HCT116 (cell line): Measurements from ENCODE around the gene TIGAR.

ENCODE experiments used
- ATF3 ChIP-seq: IDR thresholded peaks from 2 replicates; pipeline ENCODE4 v1.6.1; 2012
- CBX3 ChIP-seq: IDR thresholded peaks from 2 replicates; pipeline ENCODE4 v1.6.1; 2012; ENCODE audit warnings: low read depth
- CEBPB ChIP-seq: IDR thresholded peaks from 2 replicates; pipeline ENCODE4 v1.6.1; 2012; ENCODE audit warnings: low read depth
- CTCF ChIP-seq, 3 experiments: fragments of 200-600 bp in 1 of 3; sonication (generic) in 1 of 3; IDR thresholded peaks in 2 of 3; conservative IDR thresholded peaks in 1 of 3; 2 replicates each; pipeline ENCODE4 v1.5.1; 2012 to 2017; ENCODE audit warnings: low read depth in 2 of 3, low read length in 2 of 3, antibody characterized with exemption in 1 of 3, borderline replicate concordance in 1 of 3, control low read depth in 1 of 3, mild to moderate bottlenecking in 1 of 3, mixed read lengths in 1 of 3, mixed run types in 1 of 3, moderate library complexity in 1 of 3; ENCODE audit not compliant: insufficient read depth in 1 of 3
- EGR1 ChIP-seq: IDR thresholded peaks from 2 replicates; pipeline ENCODE4 v1.6.1; 2012; ENCODE audit warnings: low read depth
- ELF1 ChIP-seq: IDR thresholded peaks from 2 replicates; pipeline ENCODE4 v1.6.1; 2012; ENCODE audit warnings: low read depth, borderline replicate concordance
- EZH2 ChIP-seq: fragments of 200-600 bp; sonication (generic); IDR thresholded peaks from 2 replicates; pipeline ENCODE4 v1.6.1; 2017; ENCODE audit warnings: antibody characterized with exemption, mixed run types
- EZH2phosphoT487 ChIP-seq: fragments of 200-600 bp; IDR thresholded peaks from 2 replicates; pipeline ENCODE4 v1.6.1; 2018; ENCODE audit warnings: antibody characterized with exemption, borderline replicate concordance
- POLR2A ChIP-seq: IDR thresholded peaks from 2 replicates; pipeline ENCODE4 v1.7.0; 2011; ENCODE audit warnings: borderline replicate concordance; ENCODE audit not compliant: insufficient read depth, insufficient read length; ENCODE audit errors: extremely low read depth
- POLR2AphosphoS5 ChIP-seq: IDR thresholded peaks from 2 replicates; pipeline ENCODE4 v1.6.1; 2011; ENCODE audit warnings: mild to moderate bottlenecking, low read depth, low read length, moderate library complexity
- RAD21 ChIP-seq: IDR thresholded peaks from 2 replicates; pipeline ENCODE4 v1.6.1; 2012; ENCODE audit warnings: low read depth, mild to moderate bottlenecking
- SRF ChIP-seq: IDR thresholded peaks from 2 replicates; pipeline ENCODE4 v1.6.1; 2012; ENCODE audit warnings: low read depth
- ZNF274 ChIP-seq: fragments of 200-500 bp; sonication (Bioruptor generic); IDR thresholded peaks from 2 replicates; pipeline ENCODE4 v1.6.1; 2014; ENCODE audit warnings: mild to moderate bottlenecking, low read depth, low read length, inconsistent platforms

GRCh38 chr12:4392223-4392742 is 71.3 kb downstream of the TIGAR start:
- TF ChIP-seq POLR2A (no peak), CTCF (IDR thresholded peaks at IDR 0.05 in 2 of 3, conservative IDR thresholded peaks at IDR 0.05 in 1 of 3; ENCODE audit: borderline replicate concordance in 1 of 3, insufficient read depth in 1 of 3, low read depth in 2 of 3, low read length in 2 of 3) (no peak), POLR2AphosphoS5 (no peak), EGR1 (no peak), CEBPB (no peak), SRF (no peak), RAD21 (no peak), EZH2 (no peak), ZNF274 (no peak), ATF3 (no peak), ELF1 (no peak), CBX3 (no peak), EZH2phosphoT487 (no peak)
